GM21723 (cell line): ENCODE results near the gene GPS1.

Source experiments
- ATAC-seq: cut with Tn5 transposase; IDR thresholded peaks from one replicate; pipeline ENCODE4 v1.9.1; 2021; ENCODE audit warnings: mild to moderate bottlenecking, moderate library complexity; ENCODE audit not compliant: unreplicated experiment

The GPS1 gene

GRCh38 chr17:82098169-82098938 is 46.7 kb downstream of the GPS1 start, which contains the start of gene FASN:
Gene FASN (minus strand): TSS chr17:82098236. CDS start chr17:82096445, 1,791 bp downstream.
- peak; percentile 64 for ATAC-seq

- ATAC-seq: peak; percentile 14
These were observed 47.5 kb downstream of the GPS1 start for GRCh38 chr17:82098939-82099763.

GRCh38 chr17:82100502-82101298 is 49.0 kb downstream of the GPS1 start:
- no peak for ATAC-seq

- ATAC-seq: no peak
These were observed 49.6 kb downstream of the GPS1 start for GRCh38 chr17:82101301-82101715.

GRCh38 chr17:82101767-82102679 is 50.3 kb downstream of the GPS1 start:
- no peak for ATAC-seq

GRCh38 chr17:82103553-82104451 is 52.1 kb downstream of the GPS1 start:
- no peak for ATAC-seq

GRCh38 chr17:82104797-82105416 is 53.2 kb downstream of the GPS1 start:
- ATAC-seq: no peak

GRCh38 chr17:82105417-82105881 is 53.8 kb downstream of the GPS1 start:
- no peak for ATAC-seq

GRCh38 chr17:82105882-82106687 is 54.4 kb downstream of the GPS1 start:
- ATAC-seq: peak; percentile 74

- no peak for ATAC-seq
These were observed 55.1 kb downstream of the GPS1 start for GRCh38 chr17:82106688-82107305.
